ENCODE data around the gene PIP4K2C. TPM values are rescaled to one million over a fixed set of nuclear protein-coding genes. Genes with fewer than 3 reads are reported as not detected.

Gene PIP4K2C
- total and polyA plus RNA-seq, 2 of the 4 experiments (the other 2 are of a cell fraction), result 12.5 to 23.1 TPM

DNA sequence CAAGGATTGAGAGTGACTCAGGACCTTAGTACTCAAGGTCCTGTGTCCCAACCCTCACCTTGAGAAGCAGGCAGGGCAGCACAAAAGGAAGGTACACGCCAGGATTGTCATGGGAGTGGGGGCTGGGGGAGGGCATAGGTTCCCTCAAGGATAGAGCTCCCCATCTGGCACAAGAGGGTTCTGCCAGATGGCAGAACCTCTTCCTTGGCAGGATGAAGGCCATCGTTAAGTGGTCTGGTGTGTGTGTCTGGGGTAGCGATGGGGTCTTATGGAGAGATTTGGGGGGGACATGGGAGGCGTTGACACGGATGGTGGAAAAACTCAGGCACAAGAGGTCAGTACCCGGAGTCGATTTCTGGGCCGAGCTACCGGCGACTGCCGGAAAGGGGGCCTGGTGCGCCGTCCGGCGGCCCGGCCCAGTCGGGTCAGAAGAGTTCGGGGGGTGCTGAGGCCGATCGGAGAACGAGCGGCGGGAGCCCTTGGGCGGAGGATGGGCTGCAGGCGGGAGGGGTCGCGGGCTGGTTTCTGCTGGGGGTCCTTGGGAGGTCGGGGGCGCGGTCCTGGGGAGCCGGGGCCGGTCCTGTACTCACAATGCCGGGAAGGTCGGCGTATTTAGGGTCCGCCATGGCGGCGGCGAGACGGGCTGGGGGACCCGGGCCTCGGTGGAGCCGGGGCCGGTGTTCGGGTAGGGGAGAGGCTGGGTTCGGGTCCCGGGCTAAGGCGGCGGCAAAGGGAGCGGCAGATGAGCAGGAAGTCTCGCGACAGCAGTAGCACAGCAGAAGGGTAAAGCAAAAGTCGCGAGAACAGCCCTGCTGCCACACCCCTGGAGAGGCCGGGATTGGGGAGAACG is 44.3 kb upstream of the PIP4K2C start, which contains the start of gene DCTN2:
Gene DCTN2, minus strand, starts transcription at position 755 of the 850 bp plus-strand sequence. Its CDS starts 129 bp downstream, at position 626.
- peaks cover 23 to 36% of the 10 kb centered on the region in 2 experiments for H3K79me1 ChIP-seq (ENCODE audit: low read depth in 1 of 2, low read length in 2 of 2)

More for the DNA sequence above, 44.3 kb upstream of the PIP4K2C start, which contains the start of gene DCTN2:
- Histone ChIP-seq H3K36me3 (ENCODE audit: control insufficient read depth, insufficient read depth, low read length) (peaks cover 6% of the 10 kb centered on the region), H3K9me3 (ENCODE audit: control insufficient read depth, insufficient read depth, low read length) (no peaks in the 10 kb centered on the region), H2BK120ac (ENCODE audit: low read depth, low read length) (peak within 1 kb of the TSS; percentile 37; the same call in 1 of the 2 replicates), H3K4me3 (ENCODE audit: insufficient read depth, low read depth, low read length) (peak within 1 kb of the TSS; percentile 77), H3K14ac (replicated peaks; ENCODE audit: low read depth, low read length) (peak within 1 kb of the TSS; percentile 79), H2AFZ (replicated peaks; ENCODE audit: low read length, poor library complexity) (peak within 1 kb of the TSS; percentile 93), H3K27me3 (ENCODE audit: control insufficient read depth, insufficient read depth, low read length) (peaks cover 30% of the 10 kb centered on the region), H3K18ac (ENCODE audit: low read depth, low read length) (no peak within 1 kb of the TSS; the same call in 1 of the 2 replicates), H2AK9ac (replicated peaks; ENCODE audit: low read depth, low read length, poor library complexity) (peak within 1 kb of the TSS; percentile 97), H3K9ac (ENCODE audit: low read depth, low read length) (peak within 1 kb of the TSS; percentile 90), H2AK5ac (ENCODE audit: low read depth, low read length) (peak within 1 kb of the TSS; percentile 98), H3K27ac (ENCODE audit: insufficient read depth, low read length) (peak within 1 kb of the TSS; percentile 77), H2BK20ac (ENCODE audit: low read depth, low read length) (no peak within 1 kb of the TSS), H3K4me2 (ENCODE audit: low read depth, low read length) (peak within 1 kb of the TSS; percentile 100), H4K8ac (ENCODE audit: low read depth in 2 of 2, low read length in 2 of 2) (peak within 1 kb of the TSS; percentile 42 to 81), H2BK15ac (ENCODE audit: low read depth, low read length) (0 out of 3 replicates have a peak within 1 kb of the TSS, but pooled peaks have one; percentile 4), H3K4ac (ENCODE audit: low read depth, low read length) (peak within 1 kb of the TSS; percentile 74), H3K56ac (ENCODE audit: extremely low read depth, insufficient read depth, low read length) (peak within 1 kb of the TSS; percentile 61; the same call in 1 of the 2 replicates), H3K9me1 (ENCODE audit: insufficient read depth, low read length) (peaks cover 22% of the 10 kb centered on the region), H4K20me1 (ENCODE audit: insufficient read depth, low read length) (peaks cover 26% of the 10 kb centered on the region), H4K5ac (ENCODE audit: low read depth, low read length) (peak within 1 kb of the TSS; percentile 62), H2BK5ac (ENCODE audit: low read depth, low read length, poor library complexity, severe bottlenecking) (peak within 1 kb of the TSS; percentile 30), H4K91ac (ENCODE audit: insufficient read depth, low read depth, low read length) (peak within 1 kb of the TSS; percentile 48), H3K23ac (ENCODE audit: low read depth, low read length) (peak within 1 kb of the TSS; percentile 58), H3K4me1 (ENCODE audit: control insufficient read depth, insufficient read depth, low read length) (peaks cover 9% of the 10 kb centered on the region)
- ATAC-seq (ENCODE audit: low read depth) (peak; percentile 95), DNase-seq (peak; percentile 96)
- WGBS, 2 experiments (ENCODE audit: extremely low coverage in 2 of 2, insufficient read length in 1 of 2), result 3% methylated on average over 7 of the region's 56 CpGs; no CpG with 5 or more reads in 1 of the 2 experiments
- peak; percentile 90; the same call in 1 of the 2 replicates for TF ChIP-seq CHD1 (IDR thresholded peaks at IDR 0.05; ENCODE audit: low read depth, low read length)
- TF ChIP-seq RAD21 (IDR thresholded peaks at IDR 0.05; ENCODE audit: low read length), result peak; percentile 12; the same call in 1 of the 2 replicates
- TF ChIP-seq RFX5 (IDR thresholded peaks at IDR 0.05; ENCODE audit: low read depth, low read length), result no peak
- TF ChIP-seq POLR2A (IDR thresholded peaks at IDR 0.05; ENCODE audit: low read depth, low read length), result peak; percentile 52; the same call in 1 of the 2 replicates
- TF ChIP-seq MAZ (IDR thresholded peaks at IDR 0.05; ENCODE audit: borderline replicate concordance, low read depth, low read length), result 0 out of 2 replicates have a peak, but pooled peaks have one; percentile 6
- CTCF ChIA-PET, result interaction anchor here (0.7 to 1.1 kb wide), 2 partner anchors 15 to 37 kb away, joined by 3 read pairs; no protein-coding TSS in a partner anchor
- intact Hi-C loops (cut with micrococcal nuclease) (no loop called here), dilution Hi-C loops (cut with HindIII; ENCODE audit: low sequenced_read_pairs, unreplicated experiment) (no loop called here), in situ Hi-C loops (cut with MboI; ENCODE audit: low sequenced_read_pairs) (no loop called here)
- POLR2A ChIA-PET (ENCODE audit: unreplicated experiment), result no interaction called here
- BruUV-seq (replicated peaks), result TSS peak; percentile 43

All from IMR-90 (cell line).